H1 (cell line): ENCODE results near the gene CLCN5. TPM values are rescaled to one million over a fixed set of nuclear protein-coding genes. Genes with fewer than 3 reads are reported as not detected.

Experiments used
- CTCF ChIA-PET: fragments of 300-600 bp; sonication (Branson Sonifier 250); formaldehyde crosslinking; loops from one replicate; lab custom pipeline; 2021; ENCODE audit not compliant: partially characterized antibody; lab: Charles Lee
- POLR2A ChIA-PET: fragments of 300-600 bp; sonication (Branson Sonifier 250); formaldehyde crosslinking; loops from one replicate; lab custom pipeline; 2021; ENCODE audit warnings: inconsistent platforms; ENCODE audit not compliant: partially characterized antibody; lab: Charles Lee
- DNase-seq, 2 experiments: peaks; one replicate each; pipeline versions ENCODE4 v3.0.0 to v3.0.0-alpha.2; 2010 to 2022; ENCODE audit warnings: low spot score in 2 of 2, low read depth in 1 of 2, mixed read lengths in 1 of 2
- FAIRE-seq: peaks from 2 replicates; lab custom pipeline; 2011; peaks lifted over from hg19 to GRCh38; lab: Jason Lieb, UNC
- H2AFZ ChIP-seq: 2 replicates; pipeline ENCODE4 v1.8.1; 2012; ENCODE audit warnings: low read length, inconsistent platforms
- H2AK5ac ChIP-seq: 2 replicates; pipeline ENCODE4 v1.6.1; 2013; ENCODE audit warnings: low read depth, low read length
- H2BK120ac ChIP-seq: replicated peaks from 2 replicates; pipeline ENCODE3; 2013; ENCODE audit warnings: low read depth, low read length, inconsistent platforms
- H2BK12ac ChIP-seq: 2 replicates; pipeline ENCODE4 v1.6.1; 2013; ENCODE audit warnings: low read depth, low read length
- H2BK15ac ChIP-seq: 2 replicates; pipeline ENCODE4 v1.6.1; 2013; ENCODE audit warnings: low read length
- H2BK20ac ChIP-seq: 2 replicates; pipeline ENCODE4 v1.6.1; 2013; ENCODE audit warnings: low read length
- H2BK5ac ChIP-seq: 2 replicates; pipeline ENCODE4 v1.6.1; 2013; ENCODE audit warnings: low read depth, low read length
- H3K14ac ChIP-seq: 2 replicates; pipeline ENCODE4 v1.6.1; 2013; ENCODE audit warnings: inconsistent platforms; ENCODE audit not compliant: insufficient read length
- H3K18ac ChIP-seq: 2 replicates; pipeline ENCODE4 v1.6.1; 2013; ENCODE audit warnings: low read length; ENCODE audit errors: extremely low read depth
- H3K23ac ChIP-seq: 2 replicates; pipeline ENCODE4 v1.6.1; 2013; ENCODE audit warnings: inconsistent platforms; ENCODE audit not compliant: insufficient read length
- H3K23me2 ChIP-seq: 2 replicates; pipeline ENCODE4 v1.6.1; 2013; ENCODE audit warnings: low read depth, low read length
- H3K27ac ChIP-seq: 2 replicates; pipeline ENCODE4 v1.6.1; 2011; ENCODE audit warnings: low read depth, low read length, inconsistent platforms
- H3K27me3 ChIP-seq, 4 experiments: replicated peaks in 1 of 4; 1 replicate in 1 of 4; 2 replicates in 3 of 4; pipeline versions ENCODE4 v1.6.1 to v1.8.1; 2011 to 2013; ENCODE audit warnings: low read length in 3 of 4, mild to moderate bottlenecking in 3 of 4, inconsistent platforms in 2 of 4, mixed read lengths in 2 of 4, moderate library complexity in 1 of 4; ENCODE audit not compliant: control insufficient read depth in 3 of 4, insufficient read depth in 3 of 4; ENCODE audit errors: extremely low read depth in 1 of 4
- H3K36me3 ChIP-seq, 4 experiments: 2 replicates each; pipeline versions ENCODE4 v1.6.1 to v1.8.1; 2011 to 2013; ENCODE audit warnings: mild to moderate bottlenecking in 4 of 4, low read length in 3 of 4, moderate library complexity in 2 of 4, control low read depth in 1 of 4, inconsistent platforms in 1 of 4; ENCODE audit not compliant: insufficient read depth in 4 of 4, control insufficient read depth in 2 of 4
- H3K4ac ChIP-seq: replicated peaks from 2 replicates; pipeline ENCODE3; 2013; ENCODE audit warnings: low read length, low read depth, mixed read lengths, inconsistent platforms; ENCODE audit not compliant: insufficient read length
- H3K4me1 ChIP-seq, 4 experiments: replicated peaks in 1 of 4; 1 replicate in 1 of 4; 2 replicates in 3 of 4; pipeline versions ENCODE4 v1.6.1 to v1.8.1; 2011 to 2013; ENCODE audit warnings: low read length in 3 of 4, inconsistent platforms in 2 of 4, mixed read lengths in 1 of 4; ENCODE audit not compliant: insufficient read depth in 4 of 4, control insufficient read depth in 3 of 4
- H3K4me2 ChIP-seq, 2 experiments: 2 replicates each; pipeline versions ENCODE4 v1.6.1 to v1.8.1; 2011 to 2013; ENCODE audit warnings: low read depth in 2 of 2, low read length in 2 of 2, control low read depth in 1 of 2, inconsistent platforms in 1 of 2, mild to moderate bottlenecking in 1 of 2; ENCODE audit not compliant: insufficient read depth in 1 of 2
- H3K4me3 ChIP-seq, 4 experiments: fragments of 200-600, 300-600 bp in 1 of 4; sonication (generic), shearing (Covaris generic), sonication (Bioruptor Twin) in 1 of 4; 2 replicates each; pipeline versions ENCODE4 v1.5.1 to v1.8.1; 2011 to 2016; ENCODE audit warnings: low read length in 4 of 4, low read depth in 3 of 4, control low read depth in 2 of 4, inconsistent platforms in 2 of 4, mild to moderate bottlenecking in 2 of 4, mixed read lengths in 1 of 4, moderate library complexity in 1 of 4; ENCODE audit not compliant: insufficient read depth in 2 of 4; ENCODE audit errors: extremely low read depth in 1 of 4
- H3K56ac ChIP-seq: replicated peaks from 2 replicates; pipeline ENCODE3; 2013; ENCODE audit warnings: low read depth, mild to moderate bottlenecking, mixed read lengths, low read length, inconsistent platforms; ENCODE audit not compliant: insufficient read length
- H3K79me1 ChIP-seq: 2 replicates; pipeline ENCODE4 v1.6.1; 2013; ENCODE audit warnings: low read depth, low read length, control low read depth
- H3K79me2 ChIP-seq, 2 experiments: 2 replicates each; pipeline versions ENCODE4 v1.6.1 to v1.8.1; 2012 to 2013; ENCODE audit warnings: low read length in 2 of 2, mild to moderate bottlenecking in 2 of 2, inconsistent platforms in 1 of 2; ENCODE audit not compliant: insufficient read depth in 2 of 2, control insufficient read depth in 1 of 2
- H3K9ac ChIP-seq, 4 experiments: replicated peaks in 1 of 4; 1 replicate in 1 of 4; 2 replicates in 3 of 4; pipeline versions ENCODE4 v1.6.1 to v1.8.1; 2011 to 2013; ENCODE audit warnings: low read depth in 3 of 4, low read length in 3 of 4, control low read depth in 2 of 4, mild to moderate bottlenecking in 2 of 4, moderate library complexity in 2 of 4, inconsistent platforms in 1 of 4; ENCODE audit errors: extremely low read depth in 1 of 4
- H3K9me3 ChIP-seq, 2 experiments: 2 replicates each; pipeline versions ENCODE4 v1.6.1 to v1.8.1; 2012 to 2013; ENCODE audit warnings: mild to moderate bottlenecking in 2 of 2, moderate library complexity in 2 of 2, control low read depth in 1 of 2, inconsistent platforms in 1 of 2, low read depth in 1 of 2, low read length in 1 of 2, mixed read lengths in 1 of 2; ENCODE audit not compliant: insufficient read depth in 2 of 2
- H4K20me1 ChIP-seq, 2 experiments: replicated peaks in 1 of 2; 2 replicates each; pipeline versions ENCODE3 to v1.8.1; 2011 to 2013; ENCODE audit warnings: inconsistent platforms in 2 of 2, low read length in 2 of 2, mild to moderate bottlenecking in 1 of 2; ENCODE audit not compliant: insufficient read depth in 2 of 2, control insufficient read depth in 1 of 2
- H4K5ac ChIP-seq: 2 replicates; pipeline ENCODE4 v1.6.1; 2013; ENCODE audit warnings: low read length, low read depth, mixed read lengths, inconsistent platforms; ENCODE audit not compliant: insufficient read length
- H4K8ac ChIP-seq: 2 replicates; pipeline ENCODE4 v1.8.0; 2013; ENCODE audit warnings: mild to moderate bottlenecking, moderate library complexity, low read length, inconsistent platforms; ENCODE audit not compliant: insufficient read depth; ENCODE audit errors: extremely low read depth
- H4K91ac ChIP-seq: replicated peaks from 2 replicates; pipeline ENCODE3; 2013; ENCODE audit warnings: low read length, mixed read lengths, inconsistent platforms; ENCODE audit not compliant: insufficient read length
- BACH1 ChIP-seq: IDR thresholded peaks from 2 replicates; pipeline ENCODE4 v1.6.1; 2012; ENCODE audit warnings: low read length, improper control_type of control experiment
- KDM1A ChIP-seq: fragments of 200-600, 300-600 bp; sonication (generic); IDR thresholded peaks from 2 replicates; pipeline ENCODE4 v1.7.1; 2016; ENCODE audit warnings: mild to moderate bottlenecking, low read length, borderline replicate concordance
- POU5F1 ChIP-seq: IDR thresholded peaks from 2 replicates; pipeline ENCODE4 v1.6.1; 2011; ENCODE audit warnings: low read depth, mild to moderate bottlenecking, low read length, moderate library complexity
- RFX5 ChIP-seq: IDR thresholded peaks from 2 replicates; pipeline ENCODE4 v1.6.1; 2011; ENCODE audit warnings: low read depth, low read length, improper control_type of control experiment, borderline replicate concordance
- SAP30 ChIP-seq: fragments of 300-600 bp; sonication (generic); IDR thresholded peaks from 2 replicates; pipeline ENCODE4 v1.7.1; 2012; ENCODE audit warnings: low read length, moderate library complexity, mild to moderate bottlenecking, inconsistent platforms; ENCODE audit not compliant: insufficient read depth, insufficient replicate concordance
- TAF7 ChIP-seq: optimal IDR thresholded peaks from 2 replicates; pipeline ENCODE3; 2011; ENCODE audit warnings: low read depth, mild to moderate bottlenecking, inconsistent platforms, low read length, moderate library complexity, borderline replicate concordance
- WGBS, 2 experiments: shearing (Covaris generic) in 1 of 2; methylation state at CpG; one replicate each; pipeline versions ENCODE4 v1.1.6 to v1.1.7; 2013 to 2015; ENCODE audit warnings: low lambda C conversion rate in 2 of 2, mixed read lengths in 2 of 2, inconsistent platforms in 1 of 2, low coverage in 1 of 2, missing lambda C conversion rate in 1 of 2; ENCODE audit not compliant: insufficient replicate concordance in 2 of 2, insufficient coverage in 1 of 2, insufficient read length in 1 of 2; ENCODE audit errors: extremely low coverage in 1 of 2, missing lambda C conversion rate in 1 of 2; 5-methylcytosine and 5-hydroxymethylcytosine counted together
- polyA plus RNA-seq, 7 experiments: library from polyadenylated mRNA; depleted of rRNA in 3 of 7; stranded (reverse) in 5 of 7; unstranded in 2 of 7; fragments of >200 nt in 5 of 7; fragments of 200-250 nt in 2 of 7; gene quantifications; 1 replicate in 5 of 7; 2 replicates in 1 of 7; 4 replicates in 1 of 7; pipeline versions ENCODE4 v1.2.1 to v1.2.3, GENCODE V29; 2011 to 2013; ENCODE audit warnings: missing spikeins in 2 of 7, mixed read lengths in 2 of 7
- total RNA-seq: library from RNA; stranded (reverse); fragmentation: NEBNext Ultra II Directional; extraction: Animal tissue kit (Norgen Biotek cat#: 25700); gene quantifications from 2 replicates; pipeline ENCODE4 v1.2.1, GENCODE V29; 2021
- TF ChIP-seq, protein P1 (sequence below): IDR thresholded peaks from 2 replicates; pipeline ENCODE4 v1.6.1; 2011; ENCODE audit warnings: low read length, improper control_type of control experiment

CLCN5 gene
- total and polyA plus RNA-seq, 2 of the 8 experiments (the other 6 are each of a cell fraction or from before 2014, with no cell fraction given) = 4.2 to 9.7 TPM

DNA sequence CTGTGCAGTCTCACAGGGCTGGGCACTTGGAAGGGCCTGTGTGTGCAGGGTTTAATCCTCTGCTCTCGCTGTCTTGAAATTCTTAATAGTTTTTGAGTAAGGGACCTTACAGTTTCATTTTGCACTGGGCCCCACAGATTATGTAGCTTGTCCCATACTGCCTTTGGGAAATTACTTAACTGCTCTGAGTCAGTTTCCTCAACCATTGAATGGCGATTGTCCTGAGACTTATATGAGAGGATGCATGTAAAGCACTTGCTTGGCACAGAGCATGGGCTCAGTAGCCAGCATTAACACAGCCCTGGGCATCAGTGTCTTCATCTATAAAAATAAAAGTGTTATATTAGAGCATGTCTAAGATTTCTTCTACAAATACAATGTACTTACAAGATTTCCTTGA, 55.8 kb downstream of the CLCN5 start:
- POLR2A ChIA-PET = no interaction called here
- CTCF ChIA-PET = no interaction called here
- FAIRE-seq = no peak

More for the DNA sequence above, 55.8 kb downstream of the CLCN5 start:
- Histone ChIP-seq H3K4me1 (no peaks in the 10 kb centered on the region; a peak in 1 of 7 replicates), H2BK5ac (no peak overlapping the region), H2AK5ac (no peak overlapping the region), H3K4me2 (no peak overlapping the region), H4K5ac (no peak overlapping the region), H3K14ac (no peak overlapping the region), H4K20me1 (no peaks in the 10 kb centered on the region)
- no peak for TF ChIP-seq KDM1A
- TF ChIP-seq SAP30 = no peak
- TF ChIP-seq TAF7 = no peak
- no peak for TF ChIP-seq POU5F1
- no peak for TF ChIP-seq RFX5
- no peak for TF ChIP-seq BACH1
- TF ChIP-seq, protein P1, sequence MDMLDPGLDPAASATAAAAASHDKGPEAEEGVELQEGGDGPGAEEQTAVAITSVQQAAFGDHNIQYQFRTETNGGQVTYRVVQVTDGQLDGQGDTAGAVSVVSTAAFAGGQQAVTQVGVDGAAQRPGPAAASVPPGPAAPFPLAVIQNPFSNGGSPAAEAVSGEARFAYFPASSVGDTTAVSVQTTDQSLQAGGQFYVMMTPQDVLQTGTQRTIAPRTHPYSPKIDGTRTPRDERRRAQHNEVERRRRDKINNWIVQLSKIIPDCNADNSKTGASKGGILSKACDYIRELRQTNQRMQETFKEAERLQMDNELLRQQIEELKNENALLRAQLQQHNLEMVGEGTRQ = no peak
- TF ChIP-seq, all 59 proteins: peak for 0
- Histone ChIP-seq H2BK20ac (no peak overlapping the region), H3K27me3 (no peaks in the 10 kb centered on the region), H2BK15ac (no peak overlapping the region), H2BK12ac (no peak overlapping the region), H3K18ac (no peak overlapping the region), H2BK120ac (no peak overlapping the region), H4K8ac (no peak overlapping the region), H3K79me2 (no peaks in the 10 kb centered on the region), H4K91ac (no peak overlapping the region), H3K79me1 (no peaks in the 10 kb centered on the region), H3K23me2 (no peaks in the 10 kb centered on the region), H3K23ac (no peak overlapping the region), H3K4ac (no peak overlapping the region), H3K9ac (no peak overlapping the region), H3K27ac (no peak overlapping the region), H3K56ac (no peak overlapping the region), H3K36me3 (no peaks in the 10 kb centered on the region), H3K9me3 (no peaks in the 10 kb centered on the region), H3K4me3 (no peak overlapping the region), H2AFZ (no peak overlapping the region)
- no peak for DNase-seq
- 86% methylated on average over 2 of the region's 2 CpGs; no CpG with 5 or more reads in 1 of the 2 experiments for WGBS, 2 experiments
